ENCODE measurements around the gene VCX.
A peak's percentile ranks its signal among the peaks of the same experiment; 100 is the strongest.
"Not testable (repeated sequence)": the region's sequence is repeated elsewhere in the genome, so short reads cannot be mapped to it uniquely, and the experiment has no call there.

Gene VCX

GRCh38 chrX:7842871-7843270 is at the start of gene VCX:
Gene VCX, plus strand, starts transcription at chrX:7843171. Its CDS starts 33 bp downstream, at chrX:7843204.
- not testable (repeated sequence) for DNase-seq (ENCODE audit: low spot score)

DNA sequence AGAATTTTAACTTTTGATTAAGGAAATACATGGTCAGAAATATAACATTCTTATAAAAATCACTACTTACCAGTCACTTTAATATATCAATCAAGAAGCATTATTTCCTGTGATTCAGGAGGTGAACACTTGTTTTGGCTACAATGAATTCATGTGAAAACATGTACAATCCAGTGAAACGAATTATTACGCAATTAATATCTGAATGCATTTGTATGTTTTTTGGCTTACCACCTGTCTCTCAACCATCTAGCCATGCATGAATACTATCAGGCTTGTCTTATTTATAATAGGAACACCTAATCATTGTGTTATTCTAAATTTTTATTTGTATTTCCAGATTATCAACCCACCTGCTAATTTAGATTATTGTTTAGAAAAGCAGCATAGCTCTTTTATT is 44.6 kb upstream of the VCX start:
- no peak for DNase-seq (ENCODE audit: low spot score)

- DNase-seq (ENCODE audit: low spot score), result no peak
Measured at GRCh38 chrX:7801711-7802110, 41.3 kb upstream of the VCX start.

- no peak for DNase-seq (ENCODE audit: low spot score)
Measured at GRCh38 chrX:7815166-7815805, 27.7 kb upstream of the VCX start.

DNA sequence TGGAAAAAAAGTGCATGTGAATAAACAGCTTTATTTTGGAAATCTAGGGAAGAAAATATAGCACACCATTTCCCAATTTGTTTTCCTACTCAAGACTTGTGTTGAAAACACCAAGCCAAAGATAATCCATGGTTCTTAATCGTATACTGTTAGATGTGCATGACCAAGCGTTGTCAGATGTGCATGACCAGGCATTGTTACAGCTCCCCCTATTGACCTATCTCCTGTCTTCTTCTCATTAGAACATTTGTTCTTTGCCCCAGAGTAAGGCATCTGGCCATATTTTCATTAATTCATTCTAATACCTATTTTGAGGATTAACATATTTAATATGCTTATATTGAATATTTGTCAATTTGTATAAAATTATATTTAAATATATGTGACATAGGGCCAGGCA is 14.4 kb upstream of the VCX start:
- DNase-seq (ENCODE audit: low spot score), result no peak

- no peak for DNase-seq (ENCODE audit: low spot score)
Measured at GRCh38 chrX:7841084-7841805, 1.7 kb upstream of the VCX start.

DNA sequence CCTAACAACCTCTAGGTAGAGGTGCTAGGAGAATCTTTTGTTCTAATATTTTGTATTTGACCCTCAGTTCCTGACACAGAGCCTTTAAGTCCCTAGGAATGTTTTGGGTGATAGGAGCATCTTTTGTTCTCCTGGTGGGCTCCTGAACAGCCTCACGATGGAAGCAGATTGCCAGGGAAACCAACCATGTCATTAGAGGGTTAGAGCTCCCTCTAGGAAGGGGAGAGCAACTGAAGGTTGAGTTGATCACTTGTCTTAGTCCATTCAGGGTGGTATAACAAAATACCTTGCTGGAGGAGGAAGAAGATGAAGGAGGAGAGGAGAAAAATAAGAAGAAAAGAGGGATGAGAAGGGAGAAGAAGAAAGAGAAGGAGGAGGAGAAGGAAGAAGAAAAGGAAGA is 9.2 kb downstream of the VCX start:
- no peak for DNase-seq (ENCODE audit: low spot score)

GRCh38 chrX:7872042-7872441 is 29.1 kb downstream of the VCX start:
- no peak for DNase-seq (ENCODE audit: low spot score)

DNA sequence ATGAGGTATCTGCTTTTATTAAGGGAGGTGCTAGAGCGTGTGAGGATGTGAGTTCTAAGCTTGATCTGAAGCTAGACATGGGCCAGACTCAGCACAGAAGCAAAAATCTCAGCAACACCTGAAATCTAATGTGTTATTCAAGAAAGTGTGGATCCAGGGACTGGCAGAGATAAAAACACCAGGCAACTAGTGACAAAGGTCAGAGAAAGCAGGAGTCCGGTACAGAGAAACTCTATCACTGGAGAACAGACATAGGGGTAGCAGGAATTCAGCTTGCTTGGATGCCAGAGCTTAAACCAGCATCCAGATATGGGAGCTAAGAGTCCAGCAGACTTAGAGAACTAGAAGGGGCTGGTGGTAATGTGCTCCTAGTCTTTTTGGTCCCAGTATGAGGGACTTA is 34.0 kb downstream of the VCX start:
- no peak for DNase-seq (ENCODE audit: low spot score)

DNA sequence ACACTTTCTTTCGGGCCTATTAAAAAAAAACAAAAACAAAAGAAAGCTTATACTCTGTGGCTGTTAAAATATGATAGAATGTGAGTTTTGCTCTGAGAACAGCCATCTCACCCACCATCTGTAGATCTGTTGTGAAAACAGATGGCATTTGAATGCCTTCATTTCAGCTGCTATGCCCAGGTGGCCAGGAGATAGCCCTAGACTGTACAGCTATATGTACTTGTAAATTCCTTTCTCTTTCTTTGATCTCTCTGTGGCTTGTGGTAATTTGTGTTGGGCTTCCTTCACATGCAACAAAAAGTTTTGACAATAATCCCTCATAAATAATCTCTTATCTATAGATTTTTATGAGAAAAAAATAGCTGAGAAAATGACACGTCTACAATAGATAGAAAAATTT is 46.2 kb downstream of the VCX start:
- no peak for DNase-seq (ENCODE audit: low spot score)

DNA sequence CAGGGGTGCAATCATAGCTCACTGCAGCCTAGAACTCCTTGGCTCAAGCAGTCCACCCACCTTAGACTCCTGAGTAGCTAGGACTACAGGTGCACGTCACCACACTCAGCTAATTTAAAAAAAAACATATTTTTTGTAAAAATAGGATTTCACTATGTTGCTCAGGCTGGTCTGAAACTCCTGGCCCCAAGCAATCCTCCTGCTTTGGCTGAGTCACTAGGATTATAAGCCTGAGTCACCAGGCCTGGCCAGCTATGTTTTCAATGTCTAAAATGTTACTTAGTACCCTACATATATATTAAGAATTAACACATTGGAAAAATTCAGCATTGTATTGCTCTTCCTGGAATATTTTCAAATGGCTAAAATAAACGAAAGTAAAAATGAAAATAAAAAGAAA is 46.7 kb downstream of the VCX start:
- DNase-seq (ENCODE audit: low spot score), result peak; percentile 8

GRCh38 chrX:7891928-7892327 is 49.0 kb downstream of the VCX start:
- DNase-seq (ENCODE audit: low spot score), result no peak

All from AG08395 (cell line).